ENCODE results near the gene VPS13D.

DNA sequence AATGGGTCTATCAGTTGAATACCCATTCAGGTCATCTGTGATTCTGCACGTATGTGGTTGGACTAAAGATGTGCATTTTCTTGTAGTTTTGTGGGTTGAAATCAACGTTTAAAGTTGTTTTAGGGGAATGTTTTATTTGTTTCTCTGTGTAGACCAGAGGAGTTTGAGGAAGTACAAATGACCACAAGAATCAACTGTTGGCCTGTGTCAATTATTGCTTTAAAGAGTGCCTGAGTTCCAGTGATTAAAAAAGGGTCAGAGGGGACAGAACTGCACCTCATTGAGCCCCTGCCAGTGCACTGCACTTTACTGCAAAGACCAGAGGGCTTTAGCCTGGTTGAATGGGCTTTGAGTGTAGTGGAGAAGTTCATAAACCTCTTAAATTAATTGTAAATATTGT is 190.3 kb downstream of the VPS13D start:
- TF ChIP-seq ELF1 (IDR thresholded peaks at IDR 0.05) (no peak), NRF1 (IDR thresholded peaks at IDR 0.05; ENCODE audit: low read depth, low read length) (no peak), TAF1 (IDR thresholded peaks at IDR 0.05; ENCODE audit: borderline replicate concordance, low read depth, low read length) (no peak)

Measured in SK-N-SH (cell line).